Middle frontal gyrus (tissue), 1 donor: Measurements from ENCODE around the gene DLX2.
"Not testable (repeated sequence)": the region's sequence is repeated elsewhere in the genome, so short reads cannot be mapped to it uniquely, and the experiment has no call there.

ENCODE experiments used
- DNase-seq: peaks from one replicate; pipeline ENCODE4 v3.0.0-alpha.2; 2015; ENCODE audit warnings: low spot score; ENCODE audit errors: extremely low spot score

The DLX2 gene

DNA sequence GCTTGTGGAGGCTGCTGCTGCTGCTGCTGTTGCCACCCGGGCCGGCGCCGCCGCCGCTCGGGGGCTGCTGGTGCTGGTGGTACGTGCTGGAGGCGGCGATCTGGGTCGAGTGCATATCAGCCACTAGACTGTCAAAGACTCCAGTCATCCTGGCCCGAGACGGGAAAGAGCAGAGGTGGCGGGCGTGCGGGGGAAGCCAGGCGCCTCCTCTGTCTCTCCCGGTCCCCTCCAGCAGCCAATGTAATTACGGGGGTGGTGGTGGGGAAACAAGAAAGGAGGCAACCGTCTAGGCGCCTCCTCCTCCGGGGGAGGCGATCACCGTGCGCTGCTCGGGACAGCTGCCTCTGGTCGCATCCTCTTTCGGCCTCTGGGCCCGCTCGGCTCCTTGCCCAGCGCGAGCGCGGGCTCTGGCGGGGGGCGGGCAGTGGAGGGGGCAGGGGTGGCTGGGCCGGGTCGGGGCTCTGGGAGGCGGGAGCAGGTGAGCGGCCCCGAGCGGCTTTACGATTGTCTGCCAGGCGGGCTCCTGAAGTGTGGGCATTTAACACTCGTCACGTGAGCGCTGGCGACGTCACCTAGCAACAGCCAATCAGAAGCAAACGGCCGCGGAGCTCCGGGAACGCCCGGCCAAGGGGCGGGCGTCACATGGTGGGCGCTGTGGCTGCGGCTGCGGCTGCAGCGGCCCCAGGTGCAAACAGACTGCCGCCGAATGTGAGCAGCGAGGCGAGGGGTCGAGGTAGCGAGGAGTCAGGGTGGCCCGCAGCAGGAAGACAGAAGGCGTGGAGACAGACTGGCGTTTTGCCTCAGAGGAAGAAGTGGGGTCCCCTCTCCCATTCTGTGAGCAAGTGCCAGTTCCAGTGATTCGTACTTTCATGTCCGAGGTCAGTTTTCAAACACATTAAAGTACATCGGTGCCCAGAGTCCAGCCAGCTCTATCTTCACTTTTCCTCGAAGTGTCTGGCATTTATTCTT is at the start of gene DLX2:
Gene DLX2, minus strand, starts transcription at position 510 of the 969 bp plus-strand sequence. Its CDS starts 362 bp downstream, at position 148.
- DNase-seq, result no peak

DNA sequence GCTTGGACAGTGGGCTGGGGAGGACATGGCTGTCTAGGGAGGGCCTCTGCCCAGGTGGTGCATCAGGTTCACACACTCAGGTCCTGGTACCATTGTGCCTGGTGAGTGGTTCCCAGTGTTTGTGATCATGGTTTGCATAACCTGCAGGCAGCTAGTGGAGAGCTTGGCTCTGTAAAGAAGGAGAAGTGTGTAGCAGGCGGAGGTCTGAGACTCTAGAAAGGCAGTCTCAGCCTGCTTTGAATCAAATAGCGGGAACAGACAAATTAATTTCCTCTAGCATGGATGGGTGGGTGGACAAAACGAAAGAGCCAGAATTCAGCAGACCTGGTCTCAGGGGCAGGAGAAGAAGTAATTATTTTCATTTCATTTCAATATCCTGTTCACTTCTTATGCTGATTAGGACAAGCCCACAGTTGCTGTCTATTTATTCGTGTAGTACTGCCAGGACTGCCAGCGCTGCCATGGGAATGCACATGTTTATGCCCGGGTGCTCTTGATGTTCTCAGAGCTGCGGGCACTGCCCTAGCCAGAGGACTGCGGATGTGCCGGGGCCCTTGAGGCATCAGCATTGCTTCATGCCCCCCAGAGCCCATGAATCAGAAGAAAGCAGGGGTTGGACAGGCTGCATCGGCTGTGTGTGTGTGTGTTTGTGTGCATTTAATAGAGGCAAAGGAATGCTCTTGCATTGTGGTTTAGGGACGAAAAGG is 45.4 kb upstream of the DLX2 start:
- no peak for DNase-seq

DNA sequence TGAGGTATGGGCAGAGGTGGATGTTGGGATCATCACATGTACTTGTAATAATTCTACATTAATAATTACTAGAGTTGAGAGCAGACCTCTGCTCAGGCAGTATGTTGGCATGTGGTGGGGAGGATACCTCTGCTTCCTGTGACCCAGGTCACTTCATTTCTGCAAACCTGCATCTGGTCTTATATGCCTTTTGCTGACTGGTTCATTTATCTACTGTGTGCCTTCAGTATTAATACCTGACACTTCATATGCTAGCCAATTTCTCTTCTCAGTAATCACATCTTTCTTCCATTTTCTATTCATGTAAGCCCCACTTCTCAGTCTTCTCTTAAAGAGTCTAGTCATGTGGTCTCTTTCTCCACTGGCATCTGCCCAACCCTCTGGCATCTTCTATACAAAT is 41.1 kb upstream of the DLX2 start:
- no peak for DNase-seq

DNA sequence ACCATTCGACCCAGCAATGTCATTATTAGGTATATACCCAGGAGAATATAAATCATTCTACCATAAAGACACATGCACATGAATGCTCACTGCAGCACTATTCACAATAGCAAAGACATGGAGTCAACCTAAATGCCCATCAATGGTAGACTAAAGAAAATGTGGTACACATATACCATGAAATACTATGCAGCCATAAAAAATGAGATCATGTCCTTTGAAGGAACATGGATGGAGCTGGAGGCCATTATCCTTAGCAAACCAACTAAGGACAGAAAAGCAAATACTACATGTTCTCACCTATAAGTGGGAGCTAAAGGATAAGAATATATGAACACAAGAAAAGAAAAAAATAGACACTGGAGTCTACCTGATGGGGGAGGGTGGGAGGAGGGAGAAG is 36.0 kb upstream of the DLX2 start:
- not testable (repeated sequence) for DNase-seq

DNA sequence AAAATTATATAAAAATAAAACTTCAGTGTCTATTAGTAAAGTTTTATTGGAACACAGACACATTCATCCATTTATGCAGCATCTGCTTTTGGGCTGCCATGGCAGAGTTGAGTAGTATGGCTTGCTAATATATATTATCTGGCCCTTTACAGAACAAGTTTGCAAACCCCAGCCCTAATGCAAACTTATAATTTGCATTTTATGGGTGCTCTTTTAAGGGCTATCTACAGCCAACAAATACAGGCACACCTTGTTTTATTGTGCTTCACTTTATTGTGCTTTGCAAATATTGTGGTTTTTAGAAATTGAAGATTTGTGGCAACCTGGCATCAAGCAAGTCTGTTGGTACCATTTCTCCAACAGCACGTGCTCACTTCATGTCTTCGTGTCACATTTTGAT is 35.2 kb upstream of the DLX2 start:
- no peak for DNase-seq

DNA sequence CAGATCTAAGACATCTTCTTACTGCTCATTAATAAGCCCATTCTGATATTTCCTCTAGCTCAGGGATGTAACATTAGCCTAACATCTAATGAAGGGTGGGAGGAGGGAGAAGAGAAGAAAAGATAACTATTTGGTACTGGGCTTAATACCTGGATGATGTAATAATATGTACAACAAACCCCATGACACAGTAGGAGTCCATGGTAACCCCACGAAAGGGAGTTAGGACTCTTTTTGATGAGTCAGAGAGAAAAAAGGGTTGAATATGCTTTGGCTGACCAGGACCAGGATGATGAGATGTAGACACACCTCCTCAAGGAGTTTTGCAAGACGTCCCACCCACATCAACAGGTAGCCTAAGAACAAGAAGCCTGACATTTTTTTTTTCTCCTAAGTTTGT is 34.4 kb upstream of the DLX2 start:
- DNase-seq, result no peak

DNA sequence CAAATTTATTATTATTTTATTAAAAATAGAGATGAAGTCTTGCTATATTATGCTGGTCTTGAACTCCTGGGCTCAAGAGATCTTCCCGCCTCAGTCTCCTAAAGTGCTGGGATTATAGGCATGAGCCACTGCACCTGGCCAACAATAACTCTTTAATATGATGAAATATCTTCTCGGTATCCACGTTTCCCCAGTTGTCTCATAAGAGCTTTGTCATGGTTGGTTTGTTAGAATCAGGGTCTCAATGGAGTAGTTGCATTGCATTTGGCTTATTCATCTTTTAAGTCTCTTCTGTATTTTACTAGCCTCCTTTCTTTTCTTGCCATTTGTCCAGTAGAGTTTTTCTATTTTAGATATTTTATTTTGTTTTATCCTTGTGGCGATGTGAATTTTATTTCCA is 32.7 kb upstream of the DLX2 start:
- no peak for DNase-seq

DNA sequence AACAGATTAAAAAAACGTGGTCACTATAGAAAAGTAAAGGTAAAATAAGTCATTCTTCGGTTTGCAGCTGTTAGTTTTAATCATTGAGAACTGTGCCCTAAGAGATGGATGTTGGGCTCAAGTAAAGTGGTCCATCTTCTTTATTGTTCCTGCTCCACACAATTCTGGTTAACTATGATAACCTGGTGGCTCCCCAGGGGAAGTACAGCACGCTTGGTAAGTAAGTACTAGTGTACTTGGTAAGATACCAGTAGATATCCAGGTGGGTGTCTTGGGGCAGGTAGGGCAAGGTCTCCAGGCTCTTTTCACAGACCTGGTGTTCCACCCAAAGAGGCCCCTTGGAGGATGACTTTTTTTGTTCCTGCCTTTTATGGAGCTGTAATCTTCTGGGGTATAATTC is 31.6 kb upstream of the DLX2 start:
- DNase-seq, result no peak

DNA sequence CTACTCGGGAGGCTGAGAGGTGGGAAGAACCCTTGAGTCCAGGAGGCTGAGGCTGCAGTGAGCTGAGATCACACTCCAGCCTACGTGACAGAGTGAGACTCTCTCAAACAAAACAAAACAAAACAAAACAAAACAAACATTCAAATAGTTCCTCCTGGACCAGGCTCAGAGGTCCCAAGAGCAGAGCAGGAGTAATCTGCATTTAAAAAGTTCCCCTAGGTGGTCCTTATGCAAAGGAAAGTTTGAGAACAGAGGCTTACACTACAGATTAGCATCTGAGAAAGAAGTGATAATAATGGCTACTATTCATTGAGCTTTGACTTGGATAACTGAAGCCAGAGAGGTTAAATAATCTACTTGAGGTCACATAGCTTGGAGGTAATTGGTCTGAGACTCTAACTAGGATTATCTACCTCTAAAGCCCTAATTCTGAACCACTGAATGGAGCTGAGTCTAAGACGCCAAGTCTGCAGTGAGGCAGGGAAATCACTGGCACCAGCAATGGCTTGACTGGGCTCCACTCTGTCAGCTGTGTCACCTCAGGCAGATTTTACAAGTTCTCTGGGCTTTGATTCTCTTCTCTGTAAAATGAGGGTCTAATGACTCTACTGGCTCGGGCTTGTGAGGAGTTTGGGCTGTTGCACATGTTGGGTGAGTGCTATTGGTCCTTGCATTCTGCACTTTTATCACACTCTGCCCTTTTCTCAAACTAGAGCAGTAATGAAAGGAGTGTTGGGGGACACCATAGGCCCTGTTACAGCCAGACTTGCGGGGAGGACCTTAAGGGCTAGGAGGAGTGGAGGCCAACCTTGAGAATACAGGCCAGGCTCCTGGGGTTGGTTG is 29.2 kb upstream of the DLX2 start:
- no peak for DNase-seq

DNA sequence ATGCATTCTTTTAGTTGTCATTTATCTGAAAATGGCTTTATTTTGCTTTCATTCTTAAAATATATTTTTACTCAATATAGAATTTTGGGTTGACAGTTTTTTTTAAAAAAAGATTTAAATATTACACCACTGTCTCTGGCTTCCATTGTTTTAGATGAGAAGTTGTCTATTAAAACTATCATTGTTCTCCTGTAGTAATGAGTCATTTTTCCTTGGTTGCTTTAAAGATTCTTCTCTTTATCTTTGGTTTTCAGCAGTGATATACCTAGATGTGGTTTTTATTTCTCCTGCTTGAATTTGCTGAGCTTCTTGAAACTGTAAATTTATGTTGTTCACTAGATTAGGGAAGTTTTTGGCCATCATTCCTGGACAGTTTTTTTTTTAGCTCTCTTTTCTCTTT is 26.7 kb upstream of the DLX2 start:
- no peak for DNase-seq

DNA sequence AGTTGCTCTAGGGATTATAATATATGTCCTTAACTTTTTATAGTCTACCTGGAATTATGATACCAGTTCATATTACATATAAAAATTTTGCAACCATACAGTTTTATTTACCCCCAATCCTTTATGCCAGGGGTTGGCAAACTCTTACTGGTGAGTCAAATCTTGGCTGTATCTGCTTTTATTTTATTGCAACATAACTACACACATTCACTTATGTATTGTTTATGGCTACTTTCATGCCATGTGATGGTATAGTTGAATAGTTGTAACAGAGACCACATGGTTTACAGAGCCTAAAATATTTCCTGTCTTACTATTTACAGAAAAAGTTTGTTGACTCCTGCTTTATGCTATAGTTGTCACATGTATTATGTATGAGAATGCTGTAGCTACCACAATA is 25.8 kb upstream of the DLX2 start:
- DNase-seq, result no peak

DNA sequence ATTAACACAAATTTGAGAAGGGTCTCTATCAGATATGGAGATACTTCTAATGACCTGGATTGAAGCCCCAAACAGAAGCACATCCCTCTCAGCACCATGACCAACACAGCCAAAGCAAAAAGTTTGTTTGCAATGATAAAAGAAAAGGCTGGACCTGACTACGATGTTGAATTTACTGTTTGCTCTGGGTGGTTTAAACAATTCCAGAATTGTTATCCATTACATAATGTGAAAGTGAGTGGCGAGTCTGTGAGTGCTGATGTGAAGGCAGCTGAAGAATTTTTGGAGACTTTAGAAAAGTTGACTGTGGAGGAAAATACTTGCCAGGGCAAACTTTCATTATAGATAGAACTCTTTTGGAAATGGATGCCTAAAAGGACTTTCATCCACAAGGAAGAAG is 17.4 kb upstream of the DLX2 start:
- DNase-seq, result no peak

DNA sequence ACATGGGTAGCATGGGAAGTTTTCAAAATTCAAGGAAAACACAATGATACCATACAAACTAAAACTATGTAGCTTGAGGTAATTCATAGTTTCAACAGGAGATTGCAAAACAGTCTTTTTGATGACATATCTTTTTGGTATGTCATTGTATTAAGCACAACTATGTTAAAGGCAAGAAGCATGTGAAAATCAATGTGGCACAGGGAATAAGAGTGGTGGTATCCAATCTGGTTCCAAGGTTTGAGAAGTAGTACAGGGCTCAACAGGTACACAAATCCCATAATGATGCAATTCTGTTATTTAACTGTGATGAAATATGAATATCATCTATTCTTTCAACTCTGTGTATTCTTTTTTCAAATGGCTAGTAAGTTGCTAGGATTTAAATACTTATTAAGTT is 16.4 kb upstream of the DLX2 start:
- DNase-seq, result no peak

DNA sequence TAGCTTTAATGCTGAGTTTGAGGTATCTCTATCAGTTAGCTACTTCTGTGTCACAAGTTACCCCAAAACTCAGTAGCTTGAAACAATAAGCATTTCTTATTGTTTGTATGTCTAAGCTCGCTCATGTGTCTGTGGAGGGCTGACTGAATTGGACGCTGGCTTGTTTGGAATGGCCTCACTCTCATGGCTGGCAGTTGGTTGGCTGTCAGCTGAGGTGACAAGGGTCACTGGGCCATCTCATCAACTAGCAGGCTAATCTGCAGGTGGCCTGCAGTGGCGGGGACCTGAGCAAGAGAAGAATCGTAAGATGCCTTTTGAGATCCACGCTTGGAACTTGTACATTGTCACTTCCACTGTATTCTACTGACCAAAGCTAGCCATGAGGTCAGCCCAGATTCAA is 13.4 kb upstream of the DLX2 start:
- DNase-seq, result no peak

DNA sequence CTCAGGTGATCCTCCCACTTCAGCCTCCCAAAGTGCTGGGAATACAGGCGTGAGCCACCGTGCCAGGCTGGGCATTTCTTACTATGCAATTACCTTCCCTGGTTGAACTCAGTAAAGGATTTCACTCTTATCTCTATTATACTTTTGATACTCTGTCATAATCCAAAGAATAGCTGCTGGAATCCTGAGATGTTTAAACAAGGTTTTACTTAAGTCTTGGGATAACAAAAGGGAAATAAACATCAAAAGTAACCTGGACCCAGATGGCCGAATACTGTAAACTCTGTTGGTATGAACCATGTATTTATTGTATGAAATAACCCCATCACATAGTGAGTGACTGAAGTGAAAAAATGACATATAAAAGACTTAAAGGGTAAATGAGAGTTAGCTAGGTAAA is 11.9 kb upstream of the DLX2 start:
- DNase-seq, result no peak

DNA sequence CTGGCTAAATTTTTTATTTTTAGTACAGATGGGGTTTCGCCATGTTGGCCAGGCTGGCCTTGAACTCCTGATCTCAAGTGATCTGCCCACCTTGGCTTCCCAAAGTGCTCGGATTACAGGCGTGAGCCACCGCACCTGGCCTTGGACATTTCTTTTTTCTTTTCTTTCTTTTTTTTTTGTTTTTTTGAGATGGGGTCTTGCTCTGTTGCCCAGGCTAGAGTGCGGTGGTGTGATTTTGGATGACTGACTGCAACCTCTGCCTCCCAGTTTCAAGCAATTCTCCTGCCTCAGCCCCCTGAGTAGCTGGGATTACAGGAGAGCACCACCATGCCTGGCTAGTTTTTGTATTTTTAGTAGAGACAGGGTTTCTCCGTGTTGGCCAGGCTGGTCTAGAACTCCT is 11.5 kb upstream of the DLX2 start:
- DNase-seq, result not testable (repeated sequence)

DNA sequence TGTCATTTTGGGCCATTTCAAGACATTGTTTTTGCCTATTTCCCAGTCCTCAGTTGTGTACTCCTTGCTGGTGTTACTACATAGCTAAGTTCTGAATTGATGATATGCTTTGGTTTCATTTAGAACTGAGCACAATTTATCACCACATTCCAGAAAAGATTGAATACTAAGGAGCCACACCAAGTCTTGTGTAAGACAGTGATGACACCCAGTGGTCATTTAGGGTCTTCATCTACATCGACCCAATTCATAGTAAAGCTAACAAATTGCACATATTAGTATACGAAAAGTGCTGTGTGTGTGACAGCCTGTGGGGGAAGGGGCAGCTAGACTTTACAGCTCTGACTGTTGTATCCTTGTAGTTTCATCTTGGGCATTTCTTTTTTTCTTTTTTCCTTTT is 10.9 kb upstream of the DLX2 start:
- no peak for DNase-seq

DNA sequence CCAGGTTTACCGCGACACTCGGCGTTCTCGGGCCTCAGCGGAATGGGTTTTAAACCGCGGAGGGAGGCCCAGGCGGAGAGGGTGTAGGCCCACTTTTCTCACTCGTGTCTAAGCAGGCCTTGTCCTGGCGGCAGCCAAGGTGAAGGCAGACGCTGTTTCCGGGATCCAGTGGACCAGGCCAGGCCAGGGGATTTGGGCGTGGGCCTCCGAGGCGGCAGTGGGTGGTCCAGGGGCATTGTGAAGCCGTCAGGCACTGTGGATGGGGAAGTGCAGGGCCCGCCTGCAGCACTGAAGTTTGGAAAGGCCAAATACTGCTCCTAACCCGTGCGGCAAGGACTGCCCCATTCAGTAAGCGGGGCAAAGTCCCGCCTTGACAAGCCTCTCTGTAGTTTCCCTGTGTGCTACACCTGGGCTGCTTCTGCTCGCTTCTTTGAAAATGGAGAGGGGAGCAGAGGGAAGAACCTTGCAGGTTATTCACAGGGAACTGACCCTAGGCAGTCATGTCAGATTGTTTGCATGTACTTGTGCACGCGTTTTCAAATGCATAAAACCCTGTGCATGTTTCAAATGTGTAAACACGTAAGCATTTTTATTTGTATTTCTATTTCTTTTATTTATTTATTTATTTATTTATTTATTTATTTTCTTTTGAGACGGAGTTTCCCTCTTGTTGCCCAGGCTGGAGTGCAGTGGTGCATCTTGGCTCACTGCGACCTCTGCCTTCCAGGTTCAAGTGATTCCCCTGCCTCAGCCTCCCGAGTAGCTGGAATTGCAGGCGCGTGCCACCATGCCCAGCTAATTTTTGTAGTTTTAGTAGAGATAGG is 7.5 kb upstream of the DLX2 start:
- DNase-seq, result no peak

DNA sequence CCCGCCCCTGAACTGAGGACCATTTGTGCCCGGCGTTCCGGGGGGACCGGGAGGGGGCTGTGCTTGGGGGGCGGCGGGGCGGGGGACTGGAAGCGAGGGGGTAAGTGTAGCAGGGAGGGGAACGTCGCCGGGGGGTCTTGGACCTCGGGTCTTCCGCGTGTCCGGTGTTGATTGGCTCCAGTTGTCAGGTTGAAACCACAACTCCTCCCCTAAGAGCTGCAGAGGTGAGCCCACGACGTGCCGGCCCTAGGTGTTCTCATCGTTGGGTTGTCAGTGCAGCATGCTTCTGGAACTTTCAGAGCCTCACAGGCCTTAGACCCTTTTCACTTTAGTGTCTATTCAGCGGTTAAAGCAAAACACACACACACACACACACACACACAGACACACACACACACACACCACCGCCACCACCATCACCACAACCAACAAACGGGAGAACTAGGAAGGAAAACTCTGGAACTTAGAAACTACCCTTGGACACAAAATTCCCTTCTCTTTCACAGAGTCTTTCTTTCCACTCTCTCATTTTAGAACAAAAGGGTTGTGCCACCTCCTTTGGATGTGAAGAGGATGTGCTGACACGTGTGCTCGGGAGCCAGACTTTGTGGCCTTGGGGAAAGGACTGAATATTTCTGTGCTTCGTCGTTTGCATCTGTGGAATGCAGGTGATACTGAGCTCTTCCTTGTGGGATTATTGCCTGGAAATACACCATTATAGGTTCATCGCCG is 6.7 kb upstream of the DLX2 start:
- no peak for DNase-seq

DNA sequence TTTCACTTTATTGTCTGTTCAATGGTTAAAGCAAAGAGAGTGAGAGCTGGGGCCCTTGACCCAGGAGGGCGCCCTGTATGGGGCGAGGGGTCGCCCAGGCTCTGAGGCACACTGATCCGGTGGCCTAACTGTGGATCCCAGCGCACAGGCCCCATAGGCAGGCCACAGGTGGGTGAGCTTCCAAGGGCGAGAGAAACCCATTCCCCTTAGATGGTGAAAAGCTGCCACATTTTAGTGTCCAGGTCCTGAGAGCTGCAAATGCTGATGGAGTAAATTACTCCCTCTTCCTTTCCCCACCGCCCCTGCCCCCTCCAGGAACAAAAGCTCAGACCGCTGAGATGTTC is 5.9 kb upstream of the DLX2 start:
- no peak for DNase-seq
